HT-29 (cell line): ENCODE results near the gene C2orf81. TPM values are rescaled to one million over a fixed set of nuclear protein-coding genes. Genes with fewer than 3 reads are reported as not detected.
"Not testable (repeated sequence)": the region's sequence is repeated elsewhere in the genome, so short reads cannot be mapped to it uniquely, and the experiment has no call there.

Experiments used
- DNase-seq: peaks from one replicate; pipeline ENCODE4 v3.0.0-alpha.2; 2015; ENCODE audit warnings: low spot score
- total RNA-seq: library from RNA; depleted of rRNA; stranded (reverse); fragments of >200 nt; shearing (Covaris generic); gene quantifications from 2 replicates; pipeline ENCODE4 v1.2.3, GENCODE V29; 2014

The C2orf81 gene
- total RNA-seq, 1 experiment from 2014 or later = 3.2 TPM

DNA sequence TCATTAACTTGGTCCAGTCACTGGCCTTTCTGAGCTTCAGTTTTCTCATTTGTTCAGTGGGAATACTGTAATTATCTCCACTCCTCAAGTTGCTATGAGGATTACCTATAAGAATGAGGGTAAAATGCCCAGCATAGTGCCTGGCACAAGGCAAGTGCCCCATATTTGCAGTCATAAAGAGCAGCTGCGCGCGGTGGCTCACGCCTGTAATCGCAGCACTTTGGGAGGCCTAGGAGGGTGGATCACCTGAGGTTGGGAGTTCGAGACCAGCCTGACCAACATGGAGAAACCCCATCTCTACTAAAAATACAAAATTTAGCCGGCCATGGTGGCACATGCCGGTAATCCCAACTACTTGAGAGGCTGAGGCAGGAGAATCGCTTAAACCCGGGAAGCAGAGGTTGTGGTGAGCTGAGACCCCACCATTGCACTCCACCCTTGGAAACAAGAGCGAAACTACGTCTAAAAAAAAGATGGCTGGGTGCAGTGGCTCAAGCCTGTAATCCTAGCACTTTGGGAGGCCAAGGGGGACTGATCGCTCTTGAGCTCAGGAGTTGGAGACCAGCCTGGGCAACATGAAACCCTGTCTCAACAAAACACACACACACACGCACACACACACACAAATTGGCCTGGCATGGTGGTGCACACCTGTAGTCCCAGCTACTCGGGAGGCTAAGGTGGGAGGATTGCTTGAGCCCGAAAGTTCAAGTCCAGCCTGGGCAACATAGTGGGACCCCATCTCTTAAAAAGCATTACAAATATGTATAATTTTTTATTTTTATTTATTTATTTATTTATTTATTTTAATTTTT is 21.3 kb upstream of the C2orf81 start:
- not testable (repeated sequence) for DNase-seq

DNA sequence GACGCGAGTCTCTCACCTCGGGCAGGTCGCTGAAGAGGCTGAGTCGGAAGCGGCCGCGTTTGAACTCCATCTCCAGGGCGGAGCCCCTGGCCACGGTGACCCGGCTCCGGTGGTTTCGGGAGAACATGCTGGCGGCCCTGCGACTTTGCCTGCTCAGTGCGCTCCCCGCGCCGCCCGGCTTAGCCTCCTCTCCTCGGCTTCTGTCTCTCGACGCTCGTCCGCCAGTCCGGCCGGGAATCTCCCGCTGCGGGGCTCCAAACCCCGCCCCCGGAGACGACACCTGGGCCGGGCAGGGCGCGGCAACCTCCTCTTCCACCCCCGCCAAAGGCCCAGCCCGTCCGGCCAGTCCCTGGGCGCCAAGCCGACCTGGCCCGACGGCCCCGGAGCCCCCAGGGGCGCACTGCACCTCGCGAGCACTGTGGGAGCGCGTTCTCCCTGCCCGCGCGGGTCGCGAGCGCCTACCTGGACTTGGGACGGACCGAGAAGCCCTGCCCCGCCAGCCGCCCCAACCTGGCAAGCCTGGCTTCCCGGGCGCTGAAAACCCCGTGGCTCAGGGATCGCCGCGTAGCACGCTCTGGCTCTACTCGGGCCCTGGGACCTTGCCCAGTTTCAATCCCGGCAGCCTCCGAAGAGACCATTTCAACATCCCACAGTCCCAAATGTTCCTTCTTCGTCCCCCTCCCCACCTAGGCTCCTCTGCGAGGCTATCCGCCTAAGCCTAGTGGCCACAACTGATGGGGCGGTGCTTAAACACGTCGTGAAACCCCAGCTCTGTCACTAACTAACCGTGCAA is 20.5 kb upstream of the C2orf81 start, which contains the start of gene RTKN:
TSS of gene RTKN (minus strand) at position 248 of the 793 bp plus-strand sequence. CDS start at position 127, 121 bp downstream.
- peak; percentile 89 for DNase-seq

DNA sequence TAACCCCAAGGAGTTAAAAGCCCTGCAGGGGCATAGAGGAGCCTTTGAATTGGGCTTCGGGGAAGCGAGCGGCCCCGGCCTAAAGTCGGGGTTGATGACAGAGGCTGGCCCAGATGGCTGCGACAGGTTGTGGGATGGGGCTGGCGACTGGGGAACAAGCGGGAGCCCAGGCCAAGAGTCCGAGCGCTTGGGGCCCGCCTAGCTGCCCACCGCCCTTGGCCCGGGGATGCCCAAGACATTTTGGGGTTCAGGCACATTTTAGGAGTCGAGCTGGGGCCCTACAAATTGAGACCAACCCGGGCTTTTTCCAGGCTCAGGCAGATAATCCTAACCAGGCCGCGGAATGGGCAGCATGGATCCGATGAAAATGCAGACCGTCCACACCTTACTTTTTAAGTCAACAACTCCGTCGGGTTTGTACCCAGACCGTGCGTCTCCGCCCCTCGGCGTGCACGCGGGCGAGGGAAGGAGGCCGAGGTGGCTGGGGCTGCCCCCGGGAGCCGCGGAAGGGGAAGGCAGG is 19.8 kb upstream of the C2orf81 start:
- no peak for DNase-seq

DNA sequence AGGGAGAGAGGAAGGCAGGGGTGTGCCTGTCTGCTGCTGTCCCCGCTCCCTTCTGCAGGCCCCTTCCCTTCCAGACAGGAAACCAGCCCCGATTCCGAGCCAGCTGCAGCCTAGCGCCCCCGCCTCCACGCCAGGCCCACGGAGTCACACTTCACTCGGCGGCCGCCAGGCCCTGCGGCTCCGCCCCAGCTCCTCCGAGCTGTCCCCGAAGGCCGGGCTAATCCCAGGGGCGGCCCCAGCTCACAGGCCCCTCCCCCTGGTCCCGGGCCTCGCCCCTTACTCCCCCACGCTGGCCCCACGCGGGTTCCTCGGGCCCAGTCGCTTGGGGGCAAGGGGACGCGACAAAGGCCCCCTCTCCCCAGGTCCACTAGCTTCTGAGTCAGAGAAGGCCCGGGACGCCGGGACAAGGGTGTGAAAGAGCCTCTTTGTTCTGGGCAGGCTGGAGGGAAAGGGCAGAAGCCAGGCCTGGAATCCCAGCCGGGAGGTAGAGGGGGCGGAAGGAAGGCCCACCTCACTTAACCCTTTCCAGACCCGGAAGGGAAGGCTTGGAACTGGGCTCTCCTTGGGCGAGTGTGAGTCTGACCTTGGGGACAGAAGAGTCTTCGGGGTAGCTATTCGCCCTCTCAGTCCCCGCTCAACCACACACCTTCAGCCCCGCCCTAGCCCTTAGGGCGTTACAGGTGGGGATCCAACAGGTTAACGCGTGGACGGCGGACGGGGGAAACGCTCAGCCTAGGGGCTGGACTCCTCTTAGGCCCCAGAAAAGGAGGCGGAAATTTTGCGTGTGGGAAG is 19.2 kb upstream of the C2orf81 start:
- DNase-seq = peak; percentile 82

DNA sequence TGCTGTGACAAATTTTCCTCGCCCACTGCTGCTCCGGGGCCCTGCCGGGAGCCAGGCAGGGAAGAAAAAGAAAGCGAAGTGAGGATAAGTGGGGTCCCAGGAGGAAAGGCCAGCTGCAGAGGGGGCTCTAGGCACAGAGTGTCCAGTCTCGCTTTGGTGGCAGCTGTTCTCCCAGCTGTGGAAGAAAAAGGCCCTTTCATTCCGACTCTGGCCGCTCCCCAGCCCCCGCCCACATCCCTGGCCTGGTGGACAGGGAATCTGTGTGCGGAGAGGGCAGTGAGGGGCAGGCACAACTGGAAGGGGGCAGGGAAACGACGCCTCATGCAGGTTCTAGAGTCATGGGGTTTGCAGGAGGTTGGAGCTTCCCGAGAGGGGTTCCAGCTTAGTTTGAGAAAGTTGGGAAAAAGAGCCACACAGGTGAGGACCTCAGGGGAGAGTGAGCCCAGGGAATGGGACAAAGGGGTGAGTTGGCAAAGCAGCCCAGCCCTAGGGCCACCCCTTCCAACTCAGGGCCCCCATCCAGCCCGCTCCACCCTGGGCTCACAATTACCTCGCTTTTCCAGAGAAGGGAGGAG is 18.5 kb upstream of the C2orf81 start:
- DNase-seq = no peak

DNA sequence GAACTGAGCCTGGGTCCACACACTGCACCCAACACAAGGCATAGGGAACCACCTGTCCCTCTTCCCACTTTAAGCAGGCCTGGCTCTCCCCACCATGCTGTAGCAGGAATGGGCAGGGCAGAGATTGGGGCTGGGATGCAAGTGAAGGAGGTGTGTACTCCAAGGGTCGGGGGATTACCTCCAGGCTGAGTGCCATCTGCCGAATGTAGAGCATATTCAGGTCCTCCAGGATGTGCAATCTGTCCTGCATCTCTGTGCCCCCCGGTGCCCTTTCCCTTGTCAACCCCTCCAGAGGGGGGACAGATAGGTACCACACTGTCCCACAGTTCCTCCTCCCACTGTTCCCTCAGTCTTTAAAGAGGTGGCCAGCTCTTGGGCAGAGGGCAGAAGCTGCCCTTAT is 18.0 kb upstream of the C2orf81 start:
- no peak for DNase-seq

DNA sequence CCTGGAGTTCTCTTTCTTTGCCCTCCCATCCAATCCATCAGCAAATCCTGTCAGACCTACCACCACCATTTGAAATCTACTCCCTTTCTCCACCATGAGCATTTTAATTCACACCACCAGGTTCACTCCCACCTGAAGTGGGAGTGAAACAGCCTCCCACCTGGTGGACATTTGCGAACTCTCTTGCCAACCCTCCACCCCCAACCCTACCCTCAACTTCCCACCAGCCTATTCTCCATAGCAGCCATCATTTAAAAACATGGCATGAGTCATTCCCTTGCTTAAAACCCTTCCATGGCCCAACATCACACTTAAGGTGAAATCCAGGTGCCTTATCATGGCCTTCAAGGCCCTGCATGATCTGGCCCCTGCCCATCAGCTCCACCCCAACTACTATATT is 16.8 kb upstream of the C2orf81 start:
- no peak for DNase-seq

DNA sequence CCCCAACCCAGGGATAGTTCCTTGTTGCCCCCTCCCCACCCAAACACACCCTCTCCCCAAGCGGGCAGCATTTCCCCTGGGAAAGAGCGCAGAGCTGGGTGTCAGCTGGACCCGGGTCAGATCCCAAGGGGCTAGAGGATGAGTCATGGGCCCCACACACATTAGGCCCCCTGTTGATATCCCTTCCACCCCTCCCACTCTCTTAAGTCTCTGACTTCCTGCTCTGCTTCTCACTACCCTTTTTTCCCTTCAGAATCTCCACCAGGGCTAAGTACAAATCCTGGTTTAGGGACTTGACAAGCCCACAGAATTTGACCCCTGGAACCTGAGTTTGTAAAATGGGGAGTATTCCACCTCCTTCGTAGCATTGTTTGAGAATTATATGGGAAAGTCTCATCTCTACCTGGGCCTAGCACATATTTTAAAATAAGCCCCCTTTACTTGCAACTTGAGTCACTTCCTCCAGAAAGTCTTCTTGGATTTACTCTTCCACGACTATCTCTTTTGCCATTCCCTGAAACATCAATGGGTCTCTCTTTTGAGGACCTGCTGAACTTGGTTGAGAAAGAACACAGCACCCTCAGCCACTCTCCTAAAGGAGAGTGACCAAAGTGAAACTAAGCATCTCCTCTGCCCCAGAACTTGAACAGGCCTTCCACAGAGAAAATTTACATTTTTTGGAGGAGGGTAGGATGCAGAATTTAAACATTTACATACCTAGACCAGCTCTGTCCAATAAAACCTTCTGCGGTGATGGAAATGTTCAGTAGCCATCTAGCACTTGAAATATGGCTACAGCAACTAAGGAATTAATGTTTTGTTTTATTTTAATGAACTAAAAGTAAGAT is 15.7 kb upstream of the C2orf81 start:
- no peak for DNase-seq

DNA sequence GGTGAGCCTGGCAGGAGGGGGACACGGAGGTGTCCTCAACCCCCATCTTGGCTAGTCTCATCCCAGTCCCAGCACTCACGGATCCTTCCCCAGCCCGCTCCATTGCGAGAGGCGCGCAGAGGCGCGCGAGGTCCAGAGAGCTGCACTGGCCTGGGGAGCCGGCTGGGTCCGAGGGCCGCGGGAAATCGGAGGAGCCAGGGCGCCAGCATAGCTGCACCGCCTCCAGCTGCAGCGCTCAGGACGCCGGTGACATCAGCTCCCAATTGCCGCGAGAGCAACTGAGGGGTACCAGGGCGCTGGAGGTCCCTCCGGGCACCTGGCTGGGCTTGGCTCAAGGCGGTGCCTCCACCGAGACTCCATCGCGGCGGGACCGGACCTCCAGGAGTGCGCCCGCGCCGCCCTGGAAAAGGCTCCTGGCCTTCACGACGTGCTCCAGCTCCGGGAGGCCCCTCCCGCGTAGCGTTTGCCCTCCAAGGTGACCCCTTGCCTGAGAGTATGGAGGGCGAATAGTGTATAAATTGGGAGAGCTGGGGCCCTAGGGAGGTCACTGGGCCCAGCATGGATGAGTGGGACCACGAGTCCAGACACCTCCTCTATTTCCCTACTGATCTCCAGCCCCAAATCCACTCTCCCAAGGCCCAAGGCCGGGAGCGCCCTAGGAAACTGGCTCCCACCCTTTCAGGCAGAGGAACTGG is 14.8 kb upstream of the C2orf81 start:
- DNase-seq = no peak

DNA sequence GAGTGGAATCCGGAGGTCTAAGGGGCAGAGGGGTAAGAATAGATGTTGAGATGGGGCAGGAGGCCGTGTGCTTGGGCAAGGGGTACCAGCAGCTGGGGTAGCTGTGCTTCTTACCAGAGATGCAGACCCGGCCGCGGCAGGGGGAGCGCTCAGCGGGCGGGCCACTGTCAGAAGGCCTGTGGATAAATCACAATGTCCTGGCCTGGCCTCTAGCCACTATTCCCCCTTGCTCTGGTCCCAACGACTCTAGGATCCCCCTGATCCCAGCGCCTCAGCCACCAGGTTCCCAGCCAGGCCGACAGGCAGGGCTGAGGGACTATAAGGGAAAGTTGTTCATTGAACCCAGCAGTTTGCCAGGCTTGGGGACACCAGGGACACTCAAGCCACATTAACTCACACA is 9.1 kb upstream of the C2orf81 start:
- DNase-seq = no peak

DNA sequence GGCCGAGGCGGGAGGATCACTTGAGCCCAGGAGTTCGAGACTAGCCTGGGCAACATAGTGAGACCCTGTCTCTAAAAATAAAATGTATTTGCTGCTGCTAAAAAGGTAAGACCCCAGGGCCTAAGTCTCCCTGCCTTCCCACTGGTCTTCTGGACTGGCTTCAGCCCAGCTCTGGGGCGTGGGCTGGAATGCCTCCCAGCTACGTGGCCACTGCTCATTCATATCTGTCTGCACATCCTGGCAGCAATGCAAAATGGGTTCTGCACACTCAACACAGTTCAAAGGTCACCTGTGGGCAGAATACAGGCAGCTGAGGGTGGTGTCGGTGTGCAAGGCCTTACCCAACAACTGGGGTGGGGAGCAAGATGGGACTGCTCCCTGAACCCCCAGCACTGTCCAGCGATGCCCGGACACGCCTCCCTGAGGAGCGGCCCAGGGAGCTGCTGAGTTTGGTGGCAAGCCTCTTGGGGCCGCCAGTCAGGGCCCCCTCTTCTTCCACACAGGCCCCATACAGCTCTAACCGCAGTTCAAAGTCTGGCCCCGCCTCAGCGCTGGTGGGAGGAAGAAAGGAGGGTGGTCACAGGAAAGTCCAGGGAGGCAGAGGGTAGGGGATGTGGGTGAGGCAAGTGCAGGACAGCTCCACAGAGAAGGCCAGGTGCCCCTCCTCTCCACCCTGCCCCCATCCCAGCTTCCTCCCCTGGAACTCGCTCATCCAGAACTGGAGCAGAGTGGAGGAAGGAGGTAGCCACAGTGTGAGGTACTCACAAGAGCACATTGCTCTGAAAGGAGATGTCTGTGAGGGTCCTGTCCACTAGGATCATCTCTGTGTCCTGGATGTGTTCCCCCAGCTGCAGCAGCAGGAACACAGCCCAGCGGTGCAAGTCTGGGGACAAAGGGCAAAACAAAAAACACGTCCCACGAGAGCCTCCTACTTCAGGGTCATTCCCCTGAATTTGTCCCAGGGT is 8.3 kb upstream of the C2orf81 start:
- DNase-seq = peak; percentile 52

DNA sequence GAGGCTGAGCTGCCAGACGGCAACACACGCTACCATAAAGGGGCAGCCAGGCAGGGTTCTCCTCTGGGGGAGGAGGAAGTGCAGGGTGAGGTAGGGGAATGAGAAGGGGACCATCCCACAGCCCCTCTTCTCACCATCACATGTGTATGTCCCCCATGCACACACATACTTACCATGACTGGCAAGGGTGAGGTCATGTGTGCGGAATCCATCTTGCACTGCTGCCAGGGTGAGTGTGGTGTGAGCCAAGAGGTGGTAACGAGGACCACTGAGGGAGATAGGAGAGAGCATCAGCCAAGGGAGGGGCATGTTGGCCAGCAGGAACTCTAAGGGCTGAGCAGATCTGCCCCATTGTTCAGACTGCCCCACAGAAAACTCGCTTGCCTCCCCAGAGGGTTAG is 7.3 kb upstream of the C2orf81 start:
- no peak for DNase-seq

DNA sequence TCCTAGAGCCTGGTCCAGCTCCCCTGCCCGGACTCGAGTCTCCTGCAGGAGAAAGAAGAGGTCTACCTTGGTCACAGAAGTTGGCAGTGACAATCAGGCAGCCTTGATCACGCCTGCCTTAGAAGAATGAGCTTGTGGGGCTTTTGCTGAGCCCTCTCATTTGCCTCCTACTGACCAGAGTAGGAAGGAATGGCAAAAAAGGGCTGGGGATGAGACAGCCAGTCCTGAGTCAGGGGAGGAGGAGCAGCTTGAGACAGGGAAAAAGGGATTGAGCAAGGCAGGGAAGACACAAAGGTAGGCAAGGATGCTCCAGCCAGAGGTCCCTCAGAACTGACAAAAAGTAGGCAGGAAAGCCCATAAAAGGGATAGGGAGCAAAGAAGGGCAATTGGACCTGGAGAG is 6.1 kb upstream of the C2orf81 start:
- no peak for DNase-seq

DNA sequence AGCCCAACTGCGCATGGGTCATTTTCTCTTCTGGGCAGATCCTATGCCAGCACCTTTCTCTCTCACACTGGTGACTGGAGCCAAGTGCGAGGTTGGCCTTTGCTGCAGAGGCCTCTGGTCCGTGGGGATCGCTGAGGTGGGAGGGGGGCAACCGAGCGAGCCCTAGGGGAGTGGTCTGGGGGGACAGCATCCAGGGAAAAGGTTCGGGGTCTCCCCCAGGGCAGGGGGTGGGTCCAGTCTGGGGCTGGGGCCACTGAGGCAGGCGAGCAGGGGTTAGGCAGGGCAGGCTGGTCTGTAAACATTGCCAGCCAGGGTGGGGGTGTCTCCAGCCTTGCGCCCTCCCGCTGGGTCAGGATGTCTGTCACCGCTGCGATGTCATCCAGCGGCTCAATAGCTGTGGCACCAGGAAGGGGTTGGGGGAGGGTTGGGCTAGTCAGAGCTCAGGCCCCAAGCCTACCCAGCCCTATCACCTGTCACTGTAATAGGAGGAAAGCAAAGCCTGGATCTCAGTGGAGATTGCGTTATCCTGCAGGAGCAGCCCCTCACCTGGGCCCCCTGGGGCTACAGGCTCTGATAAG is 4.9 kb upstream of the C2orf81 start:
- no peak for DNase-seq

DNA sequence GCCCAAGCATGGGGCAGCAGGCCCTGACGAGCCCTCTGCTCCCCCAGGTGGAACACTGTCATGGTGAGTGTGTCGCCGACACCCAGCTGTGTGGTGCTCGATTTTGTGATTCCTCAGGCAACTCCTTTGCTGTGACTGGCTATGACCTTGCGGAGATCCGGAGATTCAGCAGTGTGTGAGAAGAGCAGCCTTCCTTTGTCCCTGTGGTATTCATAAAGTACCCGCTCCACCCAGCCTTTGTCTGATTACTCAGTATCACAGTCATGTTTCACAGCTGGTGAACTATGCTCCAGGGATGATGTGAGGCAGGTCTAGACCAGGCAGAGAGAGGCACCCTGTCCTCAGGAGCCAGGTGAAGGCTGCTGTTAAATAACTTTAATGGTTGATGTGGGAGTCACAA is 4.1 kb upstream of the C2orf81 start:
- peak; percentile 30 for DNase-seq

DNA sequence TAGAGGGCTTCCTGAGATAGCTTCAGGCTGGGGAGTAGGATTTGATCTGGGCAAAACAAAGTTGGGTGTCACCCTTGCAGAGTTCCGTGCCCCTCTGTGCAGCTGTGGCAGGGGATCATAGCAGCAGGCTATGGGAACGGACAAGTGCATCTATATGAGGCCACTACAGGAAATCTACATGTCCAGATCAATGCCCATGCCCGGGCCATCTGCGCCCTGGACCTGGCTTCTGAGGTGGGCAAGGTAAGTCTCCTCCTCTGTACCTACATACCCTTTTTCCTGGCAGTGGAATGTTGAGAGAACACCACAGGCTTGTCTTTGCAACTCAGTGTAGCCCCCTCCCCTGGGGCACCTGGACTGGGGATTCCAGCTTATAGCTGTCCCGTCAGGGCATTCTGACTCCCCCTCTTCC is 3.6 kb upstream of the C2orf81 start:
- no peak for DNase-seq

DNA sequence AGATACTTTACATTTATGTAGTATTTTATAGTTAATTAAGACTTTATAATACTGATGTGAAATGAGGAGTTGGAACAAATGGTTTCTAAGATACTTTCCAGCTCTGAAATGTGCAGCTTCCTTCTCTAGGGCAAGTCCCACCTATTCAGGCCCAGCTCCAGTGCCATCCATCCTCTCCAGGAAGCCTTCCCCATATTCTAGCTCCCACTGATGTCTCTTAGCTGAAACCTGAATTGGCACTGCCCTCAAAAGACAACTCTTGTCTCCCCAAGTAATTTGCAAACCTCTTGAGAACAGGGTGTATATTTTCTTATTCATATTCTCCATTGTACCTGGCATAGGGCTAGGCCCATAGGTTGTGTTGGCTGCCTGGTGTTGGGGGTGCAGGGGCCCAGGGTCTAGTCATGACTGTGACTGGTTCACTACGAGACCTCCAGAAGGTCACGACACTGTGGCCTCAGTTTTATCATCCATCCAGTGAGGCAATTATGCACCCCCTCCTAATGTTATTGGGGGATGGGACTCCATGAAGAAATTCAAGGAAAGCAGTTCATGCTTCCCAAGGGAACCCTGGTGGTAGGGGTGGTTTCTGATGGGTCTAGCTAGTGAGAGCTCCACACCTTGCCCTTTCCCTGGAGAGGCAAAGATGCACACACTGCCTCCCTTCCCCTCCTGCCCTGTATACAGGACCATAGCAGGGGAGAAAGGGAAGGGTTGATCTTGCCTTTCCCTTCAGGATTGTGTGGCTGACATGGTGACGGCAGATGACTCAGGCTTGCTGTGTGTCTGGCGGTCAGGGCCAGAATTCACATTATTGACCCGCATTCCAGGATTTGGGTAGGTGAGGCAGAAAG is 2.9 kb upstream of the C2orf81 start:
- no peak for DNase-seq
